Measurements from ENCODE around the gene CENPU. TPM values are rescaled to one million over a fixed set of nuclear protein-coding genes. Genes with fewer than 3 reads are reported as not detected.
"Not testable (repeated sequence)": the region's sequence is repeated elsewhere in the genome, so short reads cannot be mapped to it uniquely, and the experiment has no call there.

CENPU gene
- 28.2 TPM for total RNA-seq

GRCh38 chr4:184733654-184734524, at the start of gene CENPU:
CENPU (minus strand) TSS chr4:184734096; CDS start chr4:184734062, 34 bp downstream.
- peak; percentile 100 for DNase-seq

GRCh38 chr4:184782731-184783373, 49.0 kb upstream of the CENPU start:
- peak; percentile 56 for DNase-seq

GRCh38 chr4:184779160-184779559, 45.3 kb upstream of the CENPU start:
- not testable (repeated sequence) for DNase-seq

DNA sequence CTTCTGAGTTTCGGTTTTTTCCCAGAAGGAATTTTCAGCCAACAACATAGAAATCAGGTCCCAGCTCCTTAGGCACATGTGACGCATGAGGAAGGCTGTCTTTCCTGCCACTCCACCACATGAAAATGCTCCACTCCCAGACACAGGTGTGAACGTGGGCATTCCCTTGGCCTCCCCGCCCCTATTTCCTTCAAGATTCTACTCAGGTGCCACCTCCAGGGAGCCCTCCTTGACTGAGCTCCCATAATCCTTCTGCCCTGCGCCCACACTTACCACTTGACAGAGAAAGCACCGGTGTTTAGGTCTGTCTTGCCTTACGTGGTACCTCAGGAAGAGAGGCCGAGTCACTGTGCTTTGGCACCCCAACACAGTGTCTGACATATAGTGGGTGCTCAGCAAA, 44.4 kb upstream of the CENPU start:
- DNase-seq, result no peak

GRCh38 chr4:184776821-184777220, 42.9 kb upstream of the CENPU start:
- DNase-seq, result no peak

- DNase-seq, result no peak
Measured at GRCh38 chr4:184775854-184776555, 42.1 kb upstream of the CENPU start.

DNA sequence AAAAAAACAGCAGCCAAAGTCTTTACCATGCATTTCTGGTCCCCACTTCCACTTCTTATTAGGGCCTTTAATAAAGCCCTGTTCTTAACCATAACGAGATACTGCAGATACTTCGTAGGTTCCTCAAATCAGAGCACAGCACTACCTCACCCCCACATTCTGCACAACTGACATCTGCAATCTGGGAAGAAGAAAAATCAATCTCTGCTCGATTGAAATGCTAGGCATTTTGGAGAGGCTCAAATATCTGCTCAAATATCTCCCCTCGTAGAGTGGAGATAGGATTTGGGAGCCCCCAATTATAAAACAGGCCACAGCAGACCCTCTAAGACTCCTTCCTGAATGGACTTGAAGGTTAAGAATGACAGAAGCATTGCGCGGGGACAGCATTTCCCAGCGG, 40.3 kb upstream of the CENPU start:
- DNase-seq, result no peak

DNA sequence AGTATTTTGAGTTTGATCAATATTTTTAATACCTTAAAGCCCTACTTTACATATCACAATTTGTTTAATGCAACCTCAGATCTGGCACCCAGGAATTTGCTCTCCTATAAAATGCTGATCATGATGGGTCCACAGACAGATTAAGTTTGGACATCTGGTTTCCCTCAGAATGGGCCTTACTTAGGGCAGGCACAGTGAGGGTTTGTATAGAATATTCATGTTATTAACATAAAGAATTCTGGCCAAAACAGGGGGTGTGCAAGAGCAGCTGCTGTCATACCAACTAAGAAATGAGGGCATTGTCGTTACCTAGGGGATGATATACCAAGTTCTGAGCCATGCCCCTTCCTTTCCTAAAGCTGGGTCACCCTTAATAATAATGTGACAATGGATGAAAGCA, 37.5 kb upstream of the CENPU start:
- DNase-seq, result no peak

DNA sequence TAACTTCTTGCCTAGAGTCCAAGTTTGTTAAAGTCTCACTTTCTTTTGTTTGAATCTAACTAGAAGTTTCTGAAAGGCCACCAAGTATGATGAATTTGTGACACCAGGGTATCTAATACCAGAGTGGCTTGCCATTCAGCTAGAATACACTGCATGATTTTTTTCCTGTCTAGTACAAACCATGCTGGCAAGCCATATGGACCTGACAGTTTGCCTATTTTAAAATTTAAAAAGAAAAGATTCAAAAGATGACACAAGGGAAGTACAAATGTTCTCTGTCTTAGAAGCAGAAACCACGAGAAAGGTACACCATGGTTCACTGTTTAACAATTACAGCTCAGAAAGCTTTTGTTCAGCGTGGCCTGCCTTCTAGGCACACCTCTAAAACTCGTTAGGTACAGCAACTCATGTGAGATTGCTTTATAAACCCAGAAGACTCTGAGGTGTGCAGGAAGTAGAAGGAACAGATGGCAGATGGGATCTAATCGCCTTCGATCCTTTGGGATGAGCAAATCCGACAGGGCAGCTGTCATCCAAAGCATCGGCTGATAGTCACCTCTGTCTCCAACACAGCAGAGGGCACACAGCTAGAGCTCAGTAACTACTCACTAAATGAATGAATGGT, 35.4 kb upstream of the CENPU start:
- DNase-seq, result no peak

GRCh38 chr4:184768296-184768695, 34.4 kb upstream of the CENPU start:
- no peak for DNase-seq

- no peak for DNase-seq
Measured at GRCh38 chr4:184766446-184766845, 32.5 kb upstream of the CENPU start.

DNA sequence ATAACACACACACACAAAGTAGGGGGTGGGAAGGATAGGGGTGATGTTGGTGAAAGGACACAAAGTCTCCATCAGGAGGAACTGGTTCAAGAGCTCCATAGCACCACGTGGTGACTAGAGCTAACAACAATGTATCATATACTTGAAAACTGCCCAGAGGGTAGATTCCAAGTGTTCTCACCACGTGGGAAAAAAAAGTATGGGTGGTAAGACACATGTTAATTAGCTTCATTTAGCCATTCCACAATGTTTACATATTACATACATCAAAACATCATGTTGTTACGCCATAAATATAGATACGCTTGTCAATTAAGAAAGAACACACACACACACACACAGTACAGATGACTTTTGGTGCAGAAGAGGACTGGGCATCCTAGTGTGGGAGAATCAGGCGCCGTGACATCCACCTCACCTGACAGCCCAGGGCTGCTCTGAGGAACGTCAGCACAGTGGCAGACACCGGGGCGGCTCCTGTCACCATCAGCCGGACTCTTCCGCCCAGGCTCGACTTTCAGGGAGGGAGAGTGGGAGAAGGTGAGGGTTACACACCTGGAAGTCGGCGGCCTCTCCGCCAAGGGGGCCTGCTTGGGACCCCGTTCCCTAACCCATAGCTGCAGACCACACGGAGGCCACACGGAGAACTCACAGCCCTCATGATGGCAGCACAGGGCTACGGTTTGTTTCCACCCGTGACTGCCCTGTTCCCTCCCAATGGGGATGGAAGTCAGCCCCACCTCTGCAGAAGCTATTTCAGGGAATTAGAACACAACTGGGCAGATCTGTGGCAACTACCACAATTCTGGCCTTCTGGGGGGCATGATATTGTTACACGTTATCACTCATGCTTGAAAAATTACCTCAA, 31.8 kb upstream of the CENPU start:
- no peak for DNase-seq

GRCh38 chr4:184764601-184765000, 30.7 kb upstream of the CENPU start:
- DNase-seq, result no peak

- peak; percentile 92 for DNase-seq
Measured at GRCh38 chr4:184763150-184763780, 29.4 kb upstream of the CENPU start.

DNA sequence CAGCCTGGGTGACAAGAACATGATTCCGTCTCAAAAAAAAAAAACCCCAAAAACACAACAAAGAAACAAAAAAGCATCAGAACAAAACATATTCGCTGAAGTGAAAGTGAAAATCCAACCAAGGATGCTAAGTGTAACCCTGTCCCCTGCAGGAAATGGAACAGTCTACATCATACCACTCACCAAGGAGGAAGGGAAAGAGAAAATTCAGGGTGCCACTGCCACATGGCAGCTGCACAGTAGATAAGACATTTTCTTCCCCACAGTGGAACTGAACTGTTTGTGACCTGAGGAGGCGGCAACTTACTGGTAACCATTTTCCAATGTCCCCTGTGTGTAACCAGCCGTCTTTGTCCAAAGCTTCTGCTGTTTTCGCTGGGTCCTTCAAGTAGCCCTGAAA, 28.2 kb upstream of the CENPU start:
- DNase-seq, result no peak

DNA sequence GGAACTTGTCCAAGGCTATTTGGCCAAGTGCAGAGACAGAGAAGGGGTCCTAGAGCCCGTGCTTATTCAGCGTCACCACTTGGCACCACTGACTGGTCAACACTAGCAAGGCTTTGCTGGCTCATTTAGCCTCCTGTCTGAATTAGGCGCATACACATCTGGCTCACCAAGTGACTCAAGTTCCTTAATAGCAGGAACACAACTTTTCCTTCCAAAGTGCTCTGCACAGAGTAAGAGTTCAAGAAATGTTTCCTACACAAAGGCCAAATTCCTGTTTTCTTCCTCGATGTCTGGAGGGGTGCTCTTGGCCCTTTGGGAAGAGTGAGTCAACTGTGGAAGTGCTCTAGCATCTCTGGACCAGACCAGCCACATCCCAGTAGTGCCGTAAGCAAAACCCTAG, 26.8 kb upstream of the CENPU start:
- DNase-seq, result no peak

DNA sequence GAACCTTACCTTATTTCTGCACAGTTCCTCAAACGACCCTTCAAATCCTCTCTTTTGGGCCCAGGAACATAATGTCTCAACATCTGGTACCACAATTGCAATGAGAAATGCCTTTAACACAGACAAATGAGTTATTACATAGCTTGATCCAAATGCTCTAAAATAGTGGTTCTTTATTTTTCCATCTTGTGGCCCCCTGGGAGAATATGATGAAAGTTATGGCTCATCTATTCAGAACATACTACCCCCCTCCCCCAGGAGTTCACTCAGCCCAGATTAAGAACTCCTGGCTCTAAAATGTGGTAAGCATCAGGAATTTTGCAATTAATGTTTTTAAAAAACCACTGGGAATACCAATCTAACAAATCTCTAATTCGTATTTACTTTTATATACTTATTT, 23.9 kb upstream of the CENPU start:
- no peak for DNase-seq

DNA sequence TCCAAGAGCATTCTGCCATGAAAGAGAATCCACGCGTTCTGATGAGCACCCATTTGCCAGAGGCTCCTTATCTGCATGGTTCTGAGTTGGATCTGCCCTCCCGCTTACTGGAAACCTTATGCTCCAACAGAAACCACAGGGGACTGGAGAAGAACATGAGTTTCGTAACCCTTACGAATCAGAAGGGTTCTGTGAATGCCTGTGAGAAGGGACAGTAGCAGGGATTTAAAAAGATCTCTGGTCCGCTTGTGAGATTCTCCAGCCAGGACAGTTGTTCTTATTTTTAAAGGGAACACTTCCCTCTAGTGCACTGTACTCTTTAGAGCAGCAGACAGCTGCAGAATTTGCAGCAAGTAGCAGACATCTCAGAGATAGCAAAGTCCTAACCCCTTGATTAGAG, 22.5 kb upstream of the CENPU start:
- peak; percentile 75 for DNase-seq

DNA sequence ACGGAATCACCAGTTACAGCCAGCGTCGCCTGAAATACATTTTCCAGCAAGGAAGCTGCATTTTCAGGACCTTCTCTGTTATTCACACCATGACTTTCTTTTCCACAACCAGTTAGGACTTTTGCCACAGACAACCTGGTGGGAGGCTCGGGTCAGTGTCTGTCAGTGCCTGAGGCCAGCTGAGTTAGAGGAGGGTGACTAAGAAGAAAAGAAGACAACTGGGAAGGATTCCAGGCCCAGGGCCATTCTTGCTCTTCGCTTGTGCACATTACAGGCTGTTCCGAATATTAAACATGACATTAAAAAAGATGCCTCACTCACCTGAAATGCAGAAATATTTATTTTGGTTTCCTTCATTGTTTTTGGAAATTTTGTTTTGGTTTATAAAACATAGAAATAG, 21.4 kb upstream of the CENPU start:
- no peak for DNase-seq

DNA sequence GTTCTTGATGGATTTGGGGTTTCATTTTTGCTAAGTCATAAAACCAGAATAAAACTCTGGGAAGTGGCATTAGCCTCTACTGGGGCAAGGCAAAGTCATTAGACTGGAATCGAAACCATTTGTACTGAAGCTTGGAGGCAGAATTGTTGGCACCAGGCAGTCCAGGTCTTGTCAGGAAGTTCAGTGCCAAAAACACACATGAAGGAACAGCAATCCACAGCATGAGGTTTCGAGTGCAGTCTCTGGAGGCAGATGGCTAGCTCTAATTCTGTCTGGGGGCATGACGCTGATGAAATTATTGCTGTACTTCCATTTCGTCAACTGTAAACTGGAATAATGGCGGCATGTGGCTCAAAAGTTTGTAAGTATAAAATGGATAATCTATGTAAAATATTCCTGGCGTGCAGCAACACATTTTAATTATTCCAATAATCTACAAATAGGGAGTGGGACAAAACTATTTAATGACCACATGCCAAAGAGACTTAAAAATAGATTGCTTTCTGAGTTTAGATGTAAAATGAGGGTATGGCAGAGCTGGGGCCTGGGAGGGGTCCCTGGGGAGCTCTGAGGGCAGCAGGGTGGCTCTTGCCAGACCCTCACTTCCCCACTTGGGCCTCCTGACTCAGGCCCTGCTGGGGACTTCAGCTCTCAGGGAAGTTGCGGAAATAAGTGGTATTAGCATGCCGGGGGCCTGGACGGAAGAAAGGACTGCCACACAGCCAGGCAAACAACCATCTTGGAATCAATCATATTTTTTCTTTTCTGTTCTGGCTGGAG, 18.8 kb upstream of the CENPU start:
- DNase-seq, result no peak

Data from tongue (tissue), 2 donors.